HL-60/S4 treated with phorbol 12-myristate 13-acetate at 8.2 ng/mL for 4 days and 3 days (cell line): ENCODE results near the gene IL11RA.

ENCODE experiments used
- in situ Hi-C: fragments of 300-500 bp; cut with MboI; formaldehyde crosslinking; loops from 2 replicates; pipeline ENCODE4 v1.15.0; 2022; ENCODE audit warnings: low sequenced_read_pairs

The IL11RA gene

DNA sequence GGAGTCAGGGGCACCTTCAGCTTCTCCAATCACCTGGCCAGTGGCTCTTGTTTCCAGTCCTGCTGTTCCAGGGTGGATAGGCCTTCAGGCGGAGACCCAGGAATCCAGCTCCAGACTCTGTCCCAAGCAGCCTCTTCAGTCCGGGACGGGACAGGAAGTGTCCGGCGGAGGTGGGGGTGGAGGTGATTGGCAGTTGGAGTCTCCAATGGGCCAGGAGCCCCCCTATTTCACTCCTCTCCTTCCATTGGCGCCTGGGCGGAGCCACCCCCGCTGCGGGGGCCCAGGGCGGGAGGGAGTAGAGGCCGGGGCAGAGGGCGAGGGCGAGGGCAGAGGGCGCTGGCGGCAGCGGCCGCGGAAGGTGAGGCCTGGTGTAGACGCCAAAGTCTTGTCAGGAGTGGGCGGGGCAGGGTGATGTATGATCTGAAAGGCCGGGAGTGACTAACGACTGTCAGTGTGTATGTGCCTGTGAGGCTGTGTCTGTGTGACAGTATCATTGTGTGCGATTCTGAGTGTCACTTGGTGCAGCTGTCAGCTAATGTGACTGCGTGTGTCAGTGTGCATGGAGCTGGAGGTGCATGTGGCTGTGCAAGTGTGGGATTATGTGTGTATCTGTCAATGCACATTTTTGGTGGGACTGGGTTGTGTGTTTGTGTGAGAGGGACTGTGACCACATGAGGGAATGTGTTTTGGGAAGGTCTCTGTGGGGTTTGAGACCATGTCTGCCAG lies at the start of gene IL11RA:
TSS of gene IL11RA (plus strand) at position 310 of the 726 bp plus-strand sequence. CDS start 3,033 bp downstream, outside the sequence.
- in situ Hi-C loops, result loop anchor here (25.0 kb wide), 1 partner anchor 460 kb away; the partner anchor contains the start of genes ATOSB and STOML2

DNA sequence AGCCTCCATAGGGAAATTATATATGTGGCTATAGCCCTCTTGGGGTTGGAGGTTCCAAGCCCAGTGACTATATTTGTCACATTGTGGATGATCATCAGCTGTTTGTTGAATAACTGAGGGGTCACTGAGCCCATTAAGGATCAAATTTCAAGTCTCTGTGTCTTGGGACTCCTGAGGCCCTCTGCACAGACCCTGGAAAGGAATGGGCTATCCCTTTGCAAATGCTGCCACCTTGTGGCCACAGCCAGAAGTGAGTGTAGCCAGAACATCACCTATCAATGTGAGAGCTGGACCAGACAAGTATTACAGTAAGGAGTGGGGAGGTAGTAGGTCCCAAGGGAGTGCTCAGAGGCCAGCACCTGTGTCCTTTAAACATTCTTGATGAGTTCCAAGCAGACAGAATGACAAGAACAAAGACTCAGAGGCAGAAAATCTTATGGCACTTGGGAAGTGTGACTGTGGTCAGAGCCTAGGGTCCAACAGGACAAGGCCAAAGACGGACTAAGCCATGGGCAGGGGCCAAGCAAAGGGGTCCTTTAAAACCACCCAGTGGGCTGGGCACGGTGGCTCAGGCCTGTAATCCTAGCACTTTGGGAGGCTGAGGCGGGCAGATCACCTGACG lies 48.3 kb upstream of the IL11RA start:
- in situ Hi-C loops, result no loop called here

DNA sequence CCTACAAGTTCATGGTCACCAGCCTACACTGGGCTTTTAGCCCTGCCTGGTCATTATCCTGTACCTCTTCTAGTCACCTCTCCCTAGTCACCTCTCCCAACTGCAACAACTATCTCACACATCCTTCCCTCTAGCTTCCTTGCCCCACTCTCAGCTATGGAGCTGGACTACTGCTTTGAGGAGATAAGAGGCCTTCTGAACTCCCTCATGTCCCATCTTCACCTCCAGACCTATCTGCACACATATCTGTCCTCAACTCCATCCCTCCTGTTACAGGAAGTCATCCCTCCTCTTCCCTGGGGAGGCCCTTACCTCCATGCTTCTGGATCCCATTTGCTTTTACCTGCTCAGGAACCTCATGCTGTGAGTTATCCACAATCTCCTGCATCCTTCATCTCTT lies 45.8 kb upstream of the IL11RA start:
- in situ Hi-C loops, result no loop called here

DNA sequence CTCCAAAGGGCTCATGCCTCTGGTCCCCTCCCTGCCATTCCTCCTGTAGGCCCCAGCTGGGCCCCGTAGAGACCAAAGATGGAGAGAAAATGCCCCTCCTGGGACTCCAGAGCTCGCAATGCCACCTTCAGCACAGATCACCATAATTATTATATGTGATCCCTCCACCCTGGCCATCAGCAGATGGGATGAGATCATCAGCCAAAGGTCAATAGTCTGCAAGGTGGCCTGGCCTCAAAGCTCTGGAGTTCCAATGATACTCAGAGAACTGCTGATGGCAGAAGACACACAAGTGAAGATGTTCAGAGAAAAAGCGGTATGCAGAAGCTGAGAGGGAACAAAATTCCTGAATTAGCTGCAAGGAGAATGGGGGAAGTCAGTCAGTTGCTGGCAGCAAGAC lies 45.1 kb upstream of the IL11RA start:
- in situ Hi-C loops, result no loop called here

DNA sequence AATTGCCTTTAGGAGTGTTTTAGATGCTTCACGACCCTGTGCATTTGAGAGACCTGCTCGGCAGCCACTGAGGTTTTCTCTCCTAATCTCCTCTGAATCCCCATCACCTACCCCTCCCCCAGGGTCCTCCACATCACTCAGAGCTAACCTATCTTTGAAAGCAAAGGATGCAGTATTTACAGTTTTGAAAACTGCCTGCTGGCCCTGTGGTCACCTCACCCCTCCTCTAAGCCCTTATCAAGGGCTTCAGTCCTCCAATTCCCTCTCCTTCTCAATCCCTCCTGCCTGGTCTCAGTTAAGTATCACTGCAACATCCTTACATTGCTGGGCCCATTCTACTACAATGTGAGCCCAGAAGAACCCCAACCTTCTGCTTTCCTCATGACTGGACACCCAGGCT lies 44.7 kb upstream of the IL11RA start:
- in situ Hi-C loops, result no loop called here

DNA sequence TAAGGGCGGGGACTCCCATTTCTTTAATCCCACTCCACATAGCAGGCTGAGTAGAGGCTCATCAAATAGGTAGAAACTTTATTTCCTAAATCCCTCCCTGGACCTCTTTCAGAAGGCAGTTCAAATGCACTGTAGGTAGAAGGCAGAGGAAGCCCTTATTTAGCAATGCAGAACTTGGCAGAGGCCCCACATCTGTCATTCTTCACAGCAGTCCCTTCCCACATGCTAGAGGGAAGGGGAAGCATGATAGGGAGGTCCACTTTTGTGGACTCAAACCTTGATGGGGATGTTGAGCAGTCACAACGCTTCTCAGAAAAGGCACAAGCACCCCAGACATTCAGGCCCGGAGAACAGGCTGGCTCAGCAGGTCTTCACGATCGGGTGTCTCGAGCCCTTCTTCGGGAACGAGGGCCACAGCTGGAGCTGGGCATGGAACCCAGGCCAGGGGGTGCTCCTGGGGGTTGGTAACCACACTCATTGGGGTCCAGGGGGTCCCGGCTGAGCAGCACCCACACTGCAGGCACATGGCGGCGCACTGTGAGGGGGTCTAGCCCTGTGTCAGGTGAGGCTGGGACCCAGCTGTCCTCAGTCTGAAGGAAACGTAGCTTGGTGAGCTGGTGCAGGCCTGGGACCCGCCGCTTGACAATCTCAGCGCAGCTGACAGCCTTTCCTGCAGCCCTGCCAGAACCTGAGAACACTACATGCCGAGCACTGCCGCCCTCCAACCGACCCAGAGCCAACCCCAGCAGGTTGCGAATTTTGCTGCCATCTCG lies 41.4 kb upstream of the IL11RA start:
- in situ Hi-C loops, result no loop called here

DNA sequence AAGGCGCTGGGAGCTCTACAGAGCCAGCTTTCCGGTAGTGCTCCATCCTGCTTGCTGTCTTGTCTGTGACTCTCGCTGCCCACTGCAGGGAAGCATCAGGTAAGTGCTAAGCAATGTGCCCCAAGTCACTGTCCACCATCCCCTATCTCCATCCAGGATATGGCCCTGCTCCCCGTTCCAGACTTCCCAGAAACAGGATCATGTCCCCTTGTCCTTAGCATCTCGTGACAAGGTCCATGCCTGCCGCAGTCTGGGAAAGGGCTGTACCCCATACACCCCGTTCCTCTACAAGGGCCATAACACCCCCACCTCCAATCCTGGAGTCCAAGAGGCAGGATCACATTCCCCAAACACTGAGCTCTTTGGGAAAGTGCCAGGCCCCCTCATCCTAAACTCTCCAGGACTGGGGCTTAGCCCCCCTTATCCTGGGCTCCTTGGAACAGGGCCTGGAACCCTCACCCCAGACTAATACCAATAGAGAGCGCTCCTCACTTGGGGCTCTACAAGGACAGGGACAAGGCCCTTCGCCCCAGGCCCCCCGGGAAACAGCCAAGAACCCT lies 40.7 kb upstream of the IL11RA start:
- in situ Hi-C loops, result no loop called here

DNA sequence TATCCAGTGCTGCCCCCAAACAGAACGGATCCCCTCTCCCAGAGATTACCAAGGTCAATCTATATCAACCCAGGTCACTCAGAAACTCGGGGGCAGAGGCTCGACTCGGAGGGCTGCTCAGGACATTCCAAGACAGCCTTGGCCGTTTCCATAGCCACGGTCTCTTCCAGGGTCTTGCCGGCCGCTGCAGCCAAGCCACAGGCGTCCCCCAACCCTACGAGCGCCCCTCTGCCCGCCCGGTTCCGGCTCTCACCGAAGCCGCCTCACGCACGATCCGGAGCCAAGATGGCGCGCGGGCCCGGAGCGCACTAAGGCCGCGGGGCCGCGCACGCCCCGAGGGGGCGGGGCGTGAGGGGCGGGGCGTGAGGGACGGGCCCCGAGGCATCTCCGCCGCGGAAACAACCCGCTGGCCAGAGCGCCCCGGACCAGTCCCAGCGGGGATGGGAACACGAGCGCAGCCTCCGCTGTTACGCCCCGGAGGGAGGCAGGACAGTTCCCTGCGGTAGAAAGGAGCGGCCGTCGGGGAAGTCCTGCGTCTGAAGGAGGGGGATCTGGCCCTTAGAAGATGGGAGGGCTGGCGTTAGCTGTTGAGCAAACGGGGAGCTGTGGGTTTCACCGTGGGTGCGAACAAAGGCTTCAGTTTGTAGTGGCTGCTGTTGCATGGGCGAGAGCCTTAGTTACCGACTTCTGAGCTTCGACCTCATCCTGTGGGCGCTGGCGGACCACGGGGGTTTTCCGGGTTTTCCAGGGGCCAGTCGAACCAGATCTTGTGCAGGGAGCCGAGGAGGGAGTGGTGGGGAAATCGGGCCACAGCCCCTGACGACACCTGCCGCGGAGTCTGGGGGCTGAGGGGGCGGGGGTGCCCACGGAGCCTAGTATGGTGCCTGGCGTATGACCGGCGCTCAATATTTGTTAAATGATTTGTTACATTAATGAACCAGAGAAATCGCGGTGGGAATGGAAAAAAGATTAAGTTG lies 39.9 kb upstream of the IL11RA start, which contains the start of gene RPP25L:
TSS of gene RPP25L (minus strand) at position 287 of the 977 bp plus-strand sequence. CDS start 801 bp downstream, outside the sequence.
- in situ Hi-C loops, result no loop called here

DNA sequence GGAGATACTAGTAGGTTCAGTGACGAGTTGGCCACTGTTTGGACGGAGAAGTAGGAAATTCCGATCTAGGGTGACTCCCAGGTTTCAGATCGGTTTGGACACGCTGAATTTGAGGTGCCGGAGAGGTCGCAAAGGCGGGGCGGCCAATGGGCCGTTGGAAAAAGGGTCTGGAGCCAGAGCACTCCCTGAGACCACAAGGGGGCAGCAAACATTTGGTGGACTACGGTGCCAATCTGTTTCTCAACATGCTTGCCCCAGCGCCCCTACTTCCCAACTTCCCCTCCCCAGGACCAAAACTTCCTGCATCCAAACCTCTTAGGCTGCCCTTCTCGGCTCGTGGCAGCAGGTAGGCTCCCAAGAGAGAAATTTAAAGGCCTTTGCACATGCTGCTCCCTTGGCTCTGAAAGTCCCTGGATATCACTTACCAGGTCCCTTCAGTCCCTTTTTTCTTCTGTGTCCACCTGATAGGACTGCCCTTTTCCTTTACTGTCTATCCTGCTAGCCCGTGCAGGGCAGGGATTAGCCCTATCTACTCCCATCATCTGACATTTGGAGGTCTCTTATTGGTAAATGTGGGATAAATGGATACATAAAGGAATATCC lies 39.1 kb upstream of the IL11RA start:
- in situ Hi-C loops, result no loop called here

DNA sequence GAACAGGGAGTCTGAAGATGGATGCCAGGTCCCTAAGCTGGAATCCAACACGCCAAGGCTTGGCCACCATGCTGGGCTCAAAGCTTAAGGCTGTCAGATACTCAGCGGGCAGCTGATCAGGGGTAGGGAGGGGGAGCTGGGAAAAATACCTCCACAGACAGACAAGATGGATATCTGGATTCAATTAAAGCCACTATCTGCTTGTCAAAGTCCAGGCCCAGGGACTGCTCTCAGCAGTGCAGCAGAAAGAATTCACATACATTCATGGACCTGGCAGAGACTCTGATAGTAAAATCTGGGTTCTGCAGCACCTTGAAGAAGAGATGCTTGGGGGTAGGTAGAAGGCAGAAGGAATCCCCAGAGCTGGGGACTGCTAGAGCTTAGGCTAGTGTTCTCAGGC lies 36.9 kb upstream of the IL11RA start:
- in situ Hi-C loops, result no loop called here

DNA sequence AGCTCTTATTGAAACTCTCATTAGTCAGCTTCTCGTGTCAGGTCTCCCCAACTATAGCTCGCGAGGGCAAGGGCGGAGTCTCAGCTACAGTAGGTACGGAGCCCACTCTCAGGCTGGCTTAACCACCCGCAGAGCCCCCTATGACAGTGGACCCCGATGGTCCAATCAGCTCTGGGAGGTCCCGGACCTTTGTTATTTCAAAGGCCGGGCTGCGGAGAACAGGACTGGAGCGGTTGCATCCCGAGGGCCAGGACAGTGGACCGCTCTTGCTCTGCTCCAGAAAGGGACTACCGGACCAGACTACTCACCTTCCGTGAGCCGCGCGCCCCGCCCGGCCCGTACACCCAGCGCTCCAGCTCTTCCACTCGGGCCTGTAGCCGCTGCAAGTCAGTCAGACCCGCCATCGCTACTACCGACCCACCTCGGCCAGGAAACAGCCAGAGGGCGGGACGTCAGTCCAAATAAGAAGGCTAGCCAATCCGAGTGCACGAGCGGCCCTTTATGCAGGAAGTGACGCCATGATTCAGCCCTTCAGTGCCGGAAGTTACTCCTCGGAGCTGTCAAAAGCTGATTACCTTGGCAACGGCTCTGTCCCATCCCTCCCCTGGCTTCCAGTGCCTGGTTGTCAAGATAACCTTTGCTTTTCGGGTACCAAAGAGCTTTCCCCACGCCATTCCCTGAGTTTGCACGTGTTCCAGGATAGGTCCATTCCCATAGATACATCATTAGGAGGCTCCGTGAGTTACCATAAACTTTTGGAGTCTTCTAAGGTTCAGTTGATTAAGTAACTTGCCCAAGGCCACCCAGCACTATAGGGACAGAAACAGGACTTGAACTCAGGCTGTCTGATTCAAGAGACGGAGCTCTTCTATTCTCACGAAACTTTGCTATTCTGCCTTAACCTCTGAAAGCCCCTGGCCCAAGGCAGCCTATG lies 31.7 kb upstream of the IL11RA start, which contains the start of gene DCTN3:
TSS of gene DCTN3 (minus strand) at position 435 of the 934 bp plus-strand sequence. CDS start at position 404, 31 bp downstream.
- in situ Hi-C loops, result no loop called here

DNA sequence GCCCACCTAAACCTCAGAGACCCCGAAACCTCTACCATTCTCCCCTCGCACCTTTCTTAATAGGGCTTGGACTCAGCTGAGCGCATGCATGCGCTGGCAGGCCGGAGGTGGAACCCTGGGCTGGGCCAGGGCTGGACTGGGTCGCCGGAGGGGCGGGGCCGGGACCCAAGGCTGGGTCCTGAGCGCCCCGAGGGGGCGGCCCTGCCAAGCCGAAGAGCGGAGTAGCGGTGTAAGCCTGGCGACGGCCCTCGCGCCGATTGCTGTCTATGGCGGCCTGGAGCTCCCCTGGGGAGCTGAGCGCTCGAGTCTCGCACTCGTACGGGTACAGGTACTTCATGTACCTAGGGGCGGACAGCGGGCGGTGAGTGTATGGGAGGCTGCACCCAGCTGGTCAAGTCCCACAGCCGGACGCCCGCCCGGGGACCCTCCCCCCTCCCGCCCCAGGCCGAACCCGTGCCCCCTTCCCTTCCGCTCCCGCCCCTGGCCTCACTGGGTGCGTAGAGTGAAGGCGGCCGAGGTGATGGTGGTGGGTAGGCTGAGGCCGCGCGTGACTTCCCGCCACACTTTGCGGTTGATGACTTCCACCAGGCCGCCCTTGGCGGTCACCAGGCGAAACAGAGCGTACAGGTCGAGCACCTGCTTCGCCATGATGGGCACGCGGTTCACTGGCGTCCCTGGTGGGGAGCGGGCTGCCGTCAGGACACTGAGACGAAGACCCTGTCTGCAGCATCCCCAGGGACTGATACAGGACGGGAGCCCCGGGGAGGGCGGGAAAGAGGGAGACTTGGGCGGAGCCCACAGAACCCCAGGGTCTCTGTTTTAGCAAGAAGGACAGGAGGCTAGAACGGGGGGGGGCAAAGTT lies 28.4 kb upstream of the IL11RA start:
- in situ Hi-C loops, result no loop called here

DNA sequence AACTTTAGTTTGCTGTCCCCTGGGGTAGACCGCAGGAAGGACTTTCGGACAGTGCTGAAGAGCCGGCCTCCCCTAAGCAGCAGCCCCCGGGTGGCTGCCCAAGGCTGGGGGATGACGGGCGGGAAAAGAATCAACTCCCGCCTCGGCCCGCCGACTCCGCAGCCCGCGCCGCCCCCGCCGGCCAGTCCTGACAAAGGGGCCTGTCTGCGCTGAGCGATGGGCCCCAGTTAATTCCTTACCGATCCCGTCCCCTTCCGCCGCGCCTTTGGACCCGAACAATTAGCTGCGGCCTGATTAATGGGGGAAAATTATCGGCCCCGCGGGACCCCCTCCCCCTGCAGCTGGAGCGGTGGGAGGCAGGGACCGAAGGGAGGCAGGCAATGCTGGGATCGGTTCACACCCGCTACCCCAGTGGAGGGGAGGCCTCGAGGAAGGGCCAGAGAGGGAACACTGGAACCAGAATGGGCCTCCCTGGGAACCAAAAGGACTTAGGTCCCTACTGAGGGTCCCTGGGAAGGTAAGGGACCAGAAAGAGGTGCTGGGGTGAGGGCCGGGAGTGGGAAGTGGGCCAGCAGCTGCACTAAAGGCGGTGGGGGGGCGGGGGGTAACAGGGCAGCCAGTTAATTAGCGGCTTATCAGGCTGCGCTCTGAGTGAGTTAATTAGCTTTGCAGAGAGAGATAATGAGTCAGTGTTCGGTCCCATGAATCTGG lies 27.4 kb upstream of the IL11RA start:
- in situ Hi-C loops, result no loop called here

DNA sequence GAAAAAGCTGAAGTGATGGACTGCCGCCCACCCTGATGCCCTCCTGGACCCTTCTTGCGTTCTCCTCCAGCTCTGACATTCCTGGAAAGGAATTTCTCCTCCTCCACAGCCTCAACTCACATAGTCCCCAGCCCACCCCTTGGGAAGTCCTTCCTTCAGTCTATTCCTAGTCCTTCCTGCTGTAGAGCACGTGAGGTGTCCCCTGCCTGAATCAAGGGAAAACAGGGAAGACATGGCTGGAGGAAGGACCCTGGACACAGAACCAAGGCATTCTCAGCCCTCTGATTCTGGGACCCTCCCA lies 26.8 kb upstream of the IL11RA start:
- in situ Hi-C loops, result no loop called here

DNA sequence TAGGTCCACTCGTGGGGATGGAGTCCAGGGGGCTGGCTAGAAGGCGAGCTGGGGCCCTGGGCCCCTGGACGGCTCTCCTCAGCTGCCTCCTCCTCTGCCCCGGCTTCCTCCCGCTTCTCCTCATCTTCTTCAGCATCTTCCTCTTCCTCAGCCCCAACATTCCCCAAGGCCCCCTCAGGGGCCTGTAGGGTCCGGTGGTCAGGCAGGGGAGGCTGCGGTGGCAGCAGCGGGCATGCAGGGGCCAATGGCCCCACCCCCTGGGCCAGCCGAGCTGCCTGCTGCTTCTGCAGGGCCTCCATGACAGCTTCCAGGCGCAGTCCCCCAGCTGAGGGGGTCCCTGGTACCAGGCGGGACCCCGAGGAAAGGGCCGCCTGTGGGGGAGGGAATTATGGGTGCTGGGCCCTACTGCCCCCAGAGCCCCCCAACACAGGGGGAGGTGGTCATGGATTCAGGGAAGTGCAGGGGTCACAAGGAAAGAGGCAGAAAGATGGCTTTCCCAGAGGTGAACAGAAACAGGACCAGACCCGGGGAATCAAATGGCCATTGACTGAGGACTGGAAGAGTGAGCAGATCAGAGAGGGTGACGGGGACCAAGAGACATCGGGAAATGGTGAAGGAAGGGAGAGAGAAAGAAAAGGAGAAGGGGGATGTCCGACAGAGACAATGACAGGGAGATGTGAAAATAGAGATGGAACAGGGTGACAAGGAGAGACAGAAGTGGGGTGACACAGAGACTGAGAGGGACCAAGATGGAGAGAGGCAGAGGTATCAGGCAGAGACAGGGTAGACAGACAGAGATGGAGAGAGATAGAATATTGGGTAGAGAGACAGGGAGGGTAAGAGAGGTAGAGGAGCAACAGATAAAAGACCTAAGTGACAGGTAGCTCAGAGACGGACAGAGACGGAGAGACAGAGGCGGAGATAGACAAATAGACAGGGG lies 24.0 kb upstream of the IL11RA start:
- in situ Hi-C loops, result no loop called here
